Muscle of leg (tissue), 11 donors: ENCODE results near the gene IFT74. TPM values are rescaled to one million over a fixed set of nuclear protein-coding genes. Genes with fewer than 3 reads are reported as not detected.
"Not testable (repeated sequence)": the region's sequence is repeated elsewhere in the genome, so short reads cannot be mapped to it uniquely, and the experiment has no call there.

Source experiments
- DNase-seq: peaks from one replicate; pipeline ENCODE4 v3.0.0; 2013
- H3K27ac ChIP-seq: one replicate; pipeline ENCODE4 v1.5.1; 2013; ENCODE audit warnings: mild to moderate bottlenecking, low read length, control low read depth
- H3K27me3 ChIP-seq: one replicate; pipeline ENCODE4 v1.6.1; 2013; ENCODE audit warnings: low read length; ENCODE audit not compliant: control insufficient read depth, insufficient read depth
- H3K36me3 ChIP-seq: one replicate; pipeline ENCODE4 v1.6.1; 2013; ENCODE audit warnings: low read length; ENCODE audit not compliant: control insufficient read depth, insufficient read depth
- H3K4me1 ChIP-seq: one replicate; pipeline ENCODE4 v1.6.1; 2013; ENCODE audit warnings: low read length; ENCODE audit not compliant: control insufficient read depth, insufficient read depth
- H3K4me3 ChIP-seq: one replicate; pipeline ENCODE4 v1.5.1; 2013; ENCODE audit warnings: low read length, control low read depth
- H3K9me3 ChIP-seq: replicated peaks from 2 replicates; pipeline ENCODE4 v1.6.1; 2013; ENCODE audit warnings: low read depth, low read length; ENCODE audit not compliant: control insufficient read depth
- WGBS: methylation state at CpG from one replicate; pipeline ENCODE4 v1.1.5; 2013; ENCODE audit warnings: missing lambda C conversion rate; ENCODE audit not compliant: insufficient coverage; 5-methylcytosine and 5-hydroxymethylcytosine counted together
- polyA plus RNA-seq, 8 donors: library from polyadenylated mRNA; unstranded; fragments of 120-200 nt; gene quantifications; one replicate each; pipeline versions ENCODE4 v1.2.1 to v1.2.3, GENCODE V29; 2013; ENCODE audit warnings: inconsistent platforms in 1 of 8, low replicate concordance in 1 of 8; ENCODE audit not compliant: insufficient read length in 8 of 8, insufficient read depth in 1 of 8
- total RNA-seq: library from RNA; stranded (reverse); fragments of 120-200 nt; gene quantifications from one replicate; pipeline ENCODE4 v1.2.4, GENCODE V29; 2013

The IFT74 gene
- total and polyA plus RNA-seq, 9 donors, result 12.6 to 15.1 (median 13.9) TPM

DNA sequence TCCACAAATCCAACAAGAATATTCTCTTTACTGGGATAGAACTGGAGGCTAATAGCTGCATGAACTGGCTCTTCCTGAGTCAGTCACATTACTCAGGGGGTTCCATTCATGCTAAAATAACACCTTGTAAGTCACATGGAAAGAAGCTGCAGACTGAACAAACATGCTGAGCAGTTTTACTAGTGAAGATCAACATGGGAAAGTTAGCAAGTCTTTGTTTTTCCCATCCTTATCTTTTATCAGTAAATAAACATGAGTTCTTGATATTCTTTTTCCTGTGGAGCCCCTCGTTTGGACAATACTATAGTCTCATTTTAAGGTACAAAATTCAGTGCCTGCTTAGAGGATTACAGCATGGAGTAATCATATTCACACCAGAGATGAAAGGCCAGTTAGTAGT lies 109.1 kb downstream of the IFT74 start:
- whole genome bisulfite sequencing, result no CpG with 5 or more reads among the region's 1 CpG

DNA sequence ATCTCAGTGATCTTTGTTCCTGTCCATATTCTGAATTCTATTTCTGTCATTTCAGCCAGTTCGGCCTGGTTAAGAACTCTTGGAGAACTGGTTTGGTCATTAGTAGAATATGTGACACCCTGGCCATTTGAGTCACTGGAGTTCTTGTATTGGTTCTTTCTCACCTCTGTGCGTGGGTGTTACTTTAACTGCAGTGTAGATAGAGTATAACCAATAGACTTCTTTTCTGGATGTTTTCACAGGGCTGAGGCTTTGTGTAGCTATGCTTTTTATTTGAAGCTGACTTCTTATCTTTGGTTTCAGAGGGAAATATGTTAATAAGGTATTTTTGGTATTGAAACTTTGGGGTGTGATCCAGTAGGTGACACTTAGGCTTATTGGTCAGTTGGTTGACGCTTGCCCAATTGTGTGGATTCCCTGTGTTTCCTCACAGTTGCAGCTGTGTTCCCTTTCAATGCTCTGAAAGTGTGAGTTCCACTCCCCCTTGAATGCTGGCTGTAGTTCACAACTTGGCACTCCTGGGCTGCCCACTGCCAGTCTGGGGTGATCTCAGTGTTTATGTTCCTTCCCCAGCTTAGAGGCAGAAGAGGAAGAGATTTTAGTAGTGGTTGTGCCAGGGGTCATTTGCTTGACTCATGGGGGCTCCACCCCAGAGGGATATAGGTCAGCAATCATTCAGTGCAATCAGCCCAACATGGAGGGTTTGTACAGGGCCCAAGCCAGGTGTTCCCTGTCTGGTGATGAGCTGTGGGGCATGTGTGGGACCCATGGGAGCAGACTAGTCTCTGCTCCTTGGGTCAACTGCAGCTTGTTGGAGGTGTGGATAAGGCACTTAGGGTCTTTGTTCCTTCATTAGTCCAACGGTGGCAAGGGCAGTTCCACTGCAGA lies 117.9 kb downstream of the IFT74 start:
- H3K27me3 ChIP-seq, result no peaks in the 10 kb centered on the region
- no peak for DNase-seq
- 51% methylated on average over 2 of the region's 4 CpGs for WGBS

More for the DNA sequence above, 109.1 kb downstream of the IFT74 start:
- no peaks in the 10 kb centered on the region for H3K9me3 ChIP-seq
- no peaks in the 10 kb centered on the region for H3K27me3 ChIP-seq
- H3K27ac ChIP-seq, result no peak overlapping the region
- H3K36me3 ChIP-seq, result peaks cover 2% of the 10 kb centered on the region
- no peak for DNase-seq
- no peak overlapping the region for H3K4me3 ChIP-seq
- H3K4me1 ChIP-seq, result no peaks in the 10 kb centered on the region

DNA sequence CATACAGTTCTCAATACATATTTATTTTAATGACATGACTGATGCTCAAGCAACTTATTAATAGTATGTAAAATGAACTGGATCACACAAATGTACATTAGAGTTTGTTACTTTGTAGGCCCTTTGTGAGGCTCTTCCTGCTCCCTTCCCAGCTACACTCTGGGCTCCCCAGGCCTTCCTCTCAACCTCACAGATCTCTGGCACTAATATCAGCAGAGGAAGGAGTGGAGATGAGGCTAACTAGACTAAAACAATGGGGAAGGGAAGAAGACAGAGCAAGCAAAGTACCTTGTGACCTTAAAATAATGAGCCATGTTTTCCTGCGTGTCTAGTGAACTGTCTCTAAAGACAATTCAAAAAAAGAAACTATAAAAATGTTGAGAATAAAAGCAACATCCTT lies 122.5 kb downstream of the IFT74 start:
- H3K36me3 ChIP-seq, result no peaks in the 10 kb centered on the region
- no peaks in the 10 kb centered on the region for H3K4me1 ChIP-seq
- no CpG with 5 or more reads among the region's 1 CpG for WGBS
- DNase-seq, result no peak
- no peak overlapping the region for H3K4me3 ChIP-seq
- H3K27me3 ChIP-seq, result no peaks in the 10 kb centered on the region
- H3K27ac ChIP-seq, result no peak overlapping the region
- no peaks in the 10 kb centered on the region for H3K9me3 ChIP-seq

More for the DNA sequence above, 117.9 kb downstream of the IFT74 start:
- H3K36me3 ChIP-seq, result no peaks in the 10 kb centered on the region
- peaks cover 2% of the 10 kb centered on the region for H3K9me3 ChIP-seq
- H3K4me1 ChIP-seq, result no peaks in the 10 kb centered on the region
- no peak overlapping the region for H3K4me3 ChIP-seq
- no peak overlapping the region for H3K27ac ChIP-seq

DNA sequence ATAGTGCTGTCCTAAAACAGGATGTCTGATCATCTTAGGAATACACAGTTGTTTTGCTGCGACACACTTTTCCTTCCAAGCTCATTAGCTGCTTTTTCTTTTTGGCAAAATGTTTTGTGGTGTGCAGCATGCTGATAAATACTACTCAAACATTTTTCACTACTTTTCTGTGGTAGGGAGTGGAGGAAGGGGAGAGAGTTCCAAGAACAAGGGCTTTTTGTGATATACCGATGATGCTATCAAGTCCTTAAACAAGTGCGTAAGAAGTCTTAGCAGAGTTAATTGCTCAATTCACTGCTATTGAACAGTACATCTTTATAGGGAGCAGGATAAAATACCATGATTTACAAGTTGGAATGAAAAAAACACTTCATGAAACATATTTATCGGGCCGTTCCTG lies 129.2 kb downstream of the IFT74 start:
- no peak for DNase-seq
- H3K27me3 ChIP-seq, result no peaks in the 10 kb centered on the region
- H3K36me3 ChIP-seq, result no peaks in the 10 kb centered on the region
- no peak overlapping the region for H3K4me3 ChIP-seq
- no CpG with 5 or more reads among the region's 5 CpGs for WGBS
- no peaks in the 10 kb centered on the region for H3K9me3 ChIP-seq
- no peaks in the 10 kb centered on the region for H3K4me1 ChIP-seq
- no peak overlapping the region for H3K27ac ChIP-seq

GRCh38 chr9:27086818-27087680 lies 130.8 kb downstream of the IFT74 start:
- Histone ChIP-seq H3K9me3 (no peaks in the 10 kb centered on the region), H3K36me3 (no peaks in the 10 kb centered on the region), H3K27me3 (no peaks in the 10 kb centered on the region), H3K27ac (no peak overlapping the region), H3K4me3 (no peak overlapping the region), H3K4me1 (no peaks in the 10 kb centered on the region)
- WGBS, result 17% methylated on average over 1 of the region's 11 CpGs
- DNase-seq, result no peak

- Histone ChIP-seq H3K27ac (no peak overlapping the region), H3K4me3 (no peak overlapping the region), H3K9me3 (no peaks in the 10 kb centered on the region), H3K4me1 (no peaks in the 10 kb centered on the region), H3K27me3 (no peaks in the 10 kb centered on the region), H3K36me3 (no peaks in the 10 kb centered on the region)
- WGBS, result no CpG with 5 or more reads among the region's 4 CpGs
- DNase-seq, result no peak
Observed at GRCh38 chr9:27088981-27089380, 132.8 kb downstream of the IFT74 start.

- H3K9me3 ChIP-seq, result no peaks in the 10 kb centered on the region
- no peaks in the 10 kb centered on the region for H3K36me3 ChIP-seq
- no peaks in the 10 kb centered on the region for H3K4me1 ChIP-seq
- no peak for DNase-seq
- no peaks in the 10 kb centered on the region for H3K27me3 ChIP-seq
- WGBS, result no CpG with 5 or more reads among the region's 4 CpGs
- H3K27ac ChIP-seq, result no peak overlapping the region
- H3K4me3 ChIP-seq, result no peak overlapping the region
Observed at GRCh38 chr9:27089706-27090105, 133.5 kb downstream of the IFT74 start.

- Histone ChIP-seq H3K27me3 (no peaks in the 10 kb centered on the region), H3K9me3 (no peaks in the 10 kb centered on the region), H3K4me1 (no peaks in the 10 kb centered on the region), H3K4me3 (no peak overlapping the region), H3K27ac (no peak overlapping the region), H3K36me3 (no peaks in the 10 kb centered on the region)
- DNase-seq, result no peak
Observed at GRCh38 chr9:27090231-27090630, 134.0 kb downstream of the IFT74 start.

- Histone ChIP-seq H3K27me3 (no peaks in the 10 kb centered on the region), H3K27ac (no peak overlapping the region), H3K4me3 (no peak overlapping the region), H3K9me3 (no peaks in the 10 kb centered on the region), H3K36me3 (no peaks in the 10 kb centered on the region), H3K4me1 (no peaks in the 10 kb centered on the region)
- DNase-seq, result no peak
- no CpG with 5 or more reads among the region's 1 CpG for WGBS
Observed at GRCh38 chr9:27090711-27091110, 134.5 kb downstream of the IFT74 start.

DNA sequence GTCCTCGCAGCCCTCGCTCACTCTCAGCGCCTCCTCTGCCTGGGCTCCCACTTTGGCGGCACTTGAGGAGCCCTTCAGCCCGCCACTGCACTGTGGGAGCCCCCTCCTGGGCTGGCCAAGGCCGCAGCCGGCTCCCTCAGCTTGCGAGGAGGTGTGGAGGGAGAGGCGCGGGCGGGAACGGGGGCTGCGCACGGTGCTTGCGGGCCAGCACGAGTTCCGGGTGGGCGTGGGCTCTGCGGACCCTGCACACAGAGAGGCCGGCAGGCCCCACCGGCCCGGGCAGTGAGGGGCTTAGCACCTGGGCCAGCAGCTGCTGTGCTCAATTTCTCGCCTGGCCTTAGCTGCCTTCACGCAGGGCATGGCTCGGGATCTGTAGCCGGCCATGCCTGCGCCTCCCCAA lies 136.3 kb downstream of the IFT74 start:
- not testable (repeated sequence) for H3K4me1 ChIP-seq
- 92% methylated on average over 27 of the region's 27 CpGs for WGBS

More for the DNA sequence above, 136.3 kb downstream of the IFT74 start:
- not testable (repeated sequence) for H3K27me3 ChIP-seq, H3K27ac ChIP-seq, H3K36me3 ChIP-seq, H3K4me3 ChIP-seq, DNase-seq, H3K9me3 ChIP-seq
